OCI-M2 (cell line): Measurements from ENCODE around the gene RCOR3.
"Not testable (repeated sequence)": the region's sequence is repeated elsewhere in the genome, so short reads cannot be mapped to it uniquely, and the experiment has no call there.

ENCODE experiments used
- DNase-seq: peaks from one replicate; lab custom pipeline; 2025; ENCODE audit not compliant: unreplicated experiment; lab: John Stamatoyannopoulos, UW

RCOR3 gene

GRCh38 chr1:211258756-211259637 is at the start of gene RCOR3:
Gene RCOR3 (plus strand): TSS chr1:211259366. CDS start chr1:211259561, 195 bp downstream.
- DNase-seq, result no peak

GRCh38 chr1:211210052-211210451 is 49.1 kb upstream of the RCOR3 start:
- DNase-seq, result no peak

- DNase-seq, result no peak
Observed at GRCh38 chr1:211210965-211211364, 48.2 kb upstream of the RCOR3 start.

GRCh38 chr1:211213702-211214101 is 45.5 kb upstream of the RCOR3 start:
- DNase-seq, result no peak

GRCh38 chr1:211215577-211215976 is 43.6 kb upstream of the RCOR3 start:
- no peak for DNase-seq

- DNase-seq, result no peak
Observed at GRCh38 chr1:211217392-211217791, 41.8 kb upstream of the RCOR3 start.

- not testable (repeated sequence) for DNase-seq
Observed at GRCh38 chr1:211222469-211223234, 36.5 kb upstream of the RCOR3 start.

GRCh38 chr1:211228573-211229364 is 30.4 kb upstream of the RCOR3 start:
- not testable (repeated sequence) for DNase-seq

GRCh38 chr1:211229365-211229759 is 29.8 kb upstream of the RCOR3 start:
- DNase-seq, result no peak

GRCh38 chr1:211231873-211232272 is 27.3 kb upstream of the RCOR3 start:
- DNase-seq, result no peak

- no peak for DNase-seq
Observed at GRCh38 chr1:211236633-211237320, 22.4 kb upstream of the RCOR3 start.

- no peak for DNase-seq
Observed at GRCh38 chr1:211237579-211237978, 21.6 kb upstream of the RCOR3 start.

- DNase-seq, result not testable (repeated sequence)
Observed at GRCh38 chr1:211240567-211240966, 18.6 kb upstream of the RCOR3 start.

- no peak for DNase-seq
Observed at GRCh38 chr1:211241071-211241470, 18.1 kb upstream of the RCOR3 start.

GRCh38 chr1:211243639-211244038 is 15.5 kb upstream of the RCOR3 start:
- DNase-seq, result not testable (repeated sequence)

GRCh38 chr1:211246583-211246982 is 12.6 kb upstream of the RCOR3 start:
- not testable (repeated sequence) for DNase-seq

GRCh38 chr1:211247921-211248320 is 11.2 kb upstream of the RCOR3 start:
- no peak for DNase-seq

GRCh38 chr1:211249611-211250010 is 9.6 kb upstream of the RCOR3 start:
- not testable (repeated sequence) for DNase-seq

GRCh38 chr1:211257826-211258225 is 1.3 kb upstream of the RCOR3 start:
- no peak for DNase-seq

- no peak for DNase-seq
Observed at GRCh38 chr1:211258310-211258755, 833 bp upstream of the RCOR3 start.
